Transverse colon (tissue), 4 donors: ENCODE data around the gene ART1. TPM values are rescaled to one million over a fixed set of nuclear protein-coding genes. Genes with fewer than 3 reads are reported as not detected.
"Not testable (repeated sequence)": the region's sequence is repeated elsewhere in the genome, so short reads cannot be mapped to it uniquely, and the experiment has no call there.

Experiments
- DNase-seq: peaks from one replicate; pipeline ENCODE4 v3.0.0-alpha.2; 2019
- H3K27ac ChIP-seq, 4 donors: fragments of 200-600 bp; sonication (generic); 2 replicates each; pipeline ENCODE4 v1.5.1; 2016 to 2018; ENCODE audit warnings: inconsistent platforms in 4 of 4
- H3K27me3 ChIP-seq: fragments of 200-600 bp; sonication (generic); 2 replicates; pipeline ENCODE4 v1.5.1; 2017; ENCODE audit warnings: inconsistent platforms
- H3K36me3 ChIP-seq, 4 donors: fragments of 200-600 bp; sonication (generic); 2 replicates each; pipeline ENCODE4 v1.5.1; 2017 to 2019; ENCODE audit warnings: inconsistent platforms in 4 of 4
- H3K4me1 ChIP-seq, 4 donors: fragments of 200-600 bp; sonication (generic); 2 replicates each; pipeline ENCODE4 v1.5.1; 2017 to 2020; ENCODE audit warnings: inconsistent platforms in 4 of 4
- H3K4me3 ChIP-seq, 4 donors: fragments of 200-600 bp; sonication (generic); 1 replicate in 1 of 4; 2 replicates in 3 of 4; pipeline versions ENCODE4 v1.5.1 to v1.6.1; 2017 to 2019; ENCODE audit warnings: inconsistent platforms in 4 of 4
- H3K9me3 ChIP-seq, 2 donors: fragments of 200-600 bp; sonication (generic); 2 replicates each; pipeline ENCODE4 v1.5.1; 2017 to 2019; ENCODE audit warnings: inconsistent platforms in 2 of 2
- EP300 ChIP-seq: sonication (generic); formaldehyde crosslinking; IDR thresholded peaks from one replicate; pipeline ENCODE4 v1.6.1; 2017; ENCODE audit warnings: antibody characterized with exemption, low read depth
- POLR2A ChIP-seq: fragments of 450-650 bp; IDR thresholded peaks from one replicate; pipeline ENCODE4 v1.6.1; 2016; ENCODE audit warnings: antibody characterized with exemption, mild to moderate bottlenecking, moderate library complexity
- POLR2AphosphoS5 ChIP-seq, 3 donors: sonication (generic); formaldehyde crosslinking; IDR thresholded peaks; one replicate each; pipeline ENCODE4 v1.6.1; 2016; ENCODE audit warnings: antibody characterized with exemption in 3 of 3
- WGBS, 2 donors: methylation state at CpG; one replicate each; pipeline ENCODE4 v1.1.5; 2018; ENCODE audit warnings: low coverage in 1 of 2; 5-methylcytosine and 5-hydroxymethylcytosine counted together
- in situ Hi-C, 4 donors: fragments of 200-750 bp; cut with MboI; loops; one replicate each; pipeline versions ENCODE4 v1.15.0 to v1.15.1; 2017; ENCODE audit warnings: low sequenced_read_pairs in 3 of 4, low pct_ligation_motif_present in 1 of 4, low pct_unique_long_range_greater_than_20kb in 1 of 4
- intact Hi-C: fragments of 100-400 bp; cut with DNase I; formaldehyde crosslinking; loops from one replicate; pipeline ENCODE4 v1.15.1; 2023; ENCODE audit warnings: low total_unique reads
- total RNA-seq, 4 donors: library from RNA; depleted of rRNA; stranded (reverse); fragments of >200 nt; gene quantifications; one replicate each; pipeline ENCODE4 v1.1.0, GENCODE V29; 2016
- TF ChIP-seq, protein P1 (sequence below), 5 experiments: fragments of 200-600 bp in 3 of 5; fragments of 450-650 bp in 2 of 5; sonication (generic) in 3 of 5; IDR thresholded peaks; 1 replicate in 2 of 5; 2 replicates in 3 of 5; pipeline ENCODE4 v1.5.1; 2016 to 2017; ENCODE audit warnings: antibody characterized with exemption in 5 of 5, inconsistent platforms in 3 of 5, mild to moderate bottlenecking in 2 of 5, moderate library complexity in 1 of 5

ART1 gene
- total RNA-seq, 4 donors from 2014 or later, result 3.3 to 3.7 TPM; not detected in 2

DNA sequence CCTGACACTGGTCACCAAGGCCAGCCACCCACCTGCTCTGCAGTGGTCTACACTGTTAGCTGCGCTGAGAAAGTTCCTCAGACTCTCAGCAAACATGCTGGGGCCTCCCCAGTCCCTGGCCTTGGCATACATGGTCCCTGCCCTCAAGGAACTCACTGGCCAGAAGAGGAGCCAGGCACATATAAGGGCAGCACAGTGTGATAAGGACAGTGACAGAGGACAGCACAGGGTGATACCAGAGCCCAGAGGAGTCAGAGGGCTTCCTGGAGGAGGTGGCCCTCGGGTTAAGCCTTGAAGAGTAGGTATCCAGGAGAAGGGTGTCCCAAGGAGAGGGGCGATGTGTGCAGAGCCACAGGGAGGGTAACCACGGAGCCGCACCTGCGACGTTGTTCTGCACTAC is 624 bp downstream of the ART1 start:
- 72 to 75% methylated on average over 6 to 7 of the region's 7 CpGs for WGBS, 2 donors

DNA sequence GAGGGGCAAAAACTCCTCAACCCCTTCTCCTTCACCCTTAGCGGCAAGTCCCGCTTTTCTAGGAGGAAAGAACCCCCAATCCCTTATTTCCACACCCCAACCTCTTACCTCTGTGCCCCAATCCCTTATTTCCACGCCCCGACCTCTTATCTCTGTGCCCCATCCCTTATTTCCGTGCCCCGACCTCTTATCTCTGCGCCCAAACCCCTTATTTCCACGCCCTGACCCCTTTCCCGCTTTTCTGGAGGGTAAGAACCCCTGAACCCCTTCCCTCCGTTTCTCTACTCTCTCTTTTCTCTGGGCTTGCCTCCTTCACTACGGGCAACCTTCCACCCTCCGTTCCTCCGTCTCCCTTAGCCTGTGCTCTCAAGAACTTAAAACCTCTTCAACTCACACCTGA is 3.9 kb downstream of the ART1 start:
- H3K27ac ChIP-seq, H3K9me3 ChIP-seq, H3K36me3 ChIP-seq, H3K4me3 ChIP-seq, DNase-seq, in situ Hi-C loops: not testable (repeated sequence)
- H3K27me3 ChIP-seq, result peaks cover 37% of the 10 kb centered on the region
- WGBS, 2 donors, result 54 to 83% methylated on average over 6 to 13 of the region's 13 CpGs
- H3K4me1 ChIP-seq, result peaks cover 0 to 32% (median 2%) of the 10 kb centered on the region in 4 donors
- intact Hi-C loops, result loop anchor here (5.0 kb wide), 1 partner anchor 323 kb away; no protein-coding TSS in a partner anchor

More for the DNA sequence above, 624 bp downstream of the ART1 start:
- H3K27ac ChIP-seq, result no peak overlapping the region
- DNase-seq, result no peak
- no peaks in the 10 kb centered on the region for H3K36me3 ChIP-seq
- intact Hi-C loops, result loop anchor here (5.0 kb wide), 1 partner anchor 327 kb away; no protein-coding TSS in a partner anchor
- no peak overlapping the region for H3K4me3 ChIP-seq
- no peaks in the 10 kb centered on the region for H3K9me3 ChIP-seq
- H3K27me3 ChIP-seq, result peaks cover 46% of the 10 kb centered on the region
- peaks cover 0 to 49% (median 17%) of the 10 kb centered on the region in 4 donors for H3K4me1 ChIP-seq
- TF ChIP-seq POLR2A (no peak), POLR2AphosphoS5 (IDR thresholded peaks at IDR 0.05) (no peak), EP300 (no peak)
- in situ Hi-C loops, result no loop called here

DNA sequence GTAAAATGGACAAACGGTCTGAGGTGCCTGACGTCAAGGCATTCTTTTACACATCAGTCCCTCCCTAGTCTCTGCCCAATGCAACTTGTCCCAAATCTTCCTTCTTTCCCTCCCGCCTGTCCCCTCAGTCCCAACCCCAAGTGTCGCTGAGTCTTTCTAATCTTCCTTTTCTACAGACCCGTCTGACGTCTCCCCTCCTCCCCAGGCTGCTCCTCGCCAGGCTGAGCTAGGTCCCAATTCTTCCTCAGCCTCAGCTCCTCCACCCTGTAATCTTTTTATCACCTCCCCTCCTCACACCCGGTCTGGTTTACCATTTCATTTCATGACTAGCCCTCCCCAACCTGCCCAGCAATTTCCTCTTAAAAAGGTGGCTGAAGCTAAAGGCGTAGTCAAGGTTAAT is 4.4 kb downstream of the ART1 start:
- H3K36me3 ChIP-seq, H3K4me3 ChIP-seq, DNase-seq, H3K9me3 ChIP-seq, in situ Hi-C loops, H3K27ac ChIP-seq: not testable (repeated sequence)
- H3K4me1 ChIP-seq, result peaks cover 0 to 32% (median 2%) of the 10 kb centered on the region in 4 donors
- WGBS, 2 donors, result 31% methylated on average over 9 of the region's 9 CpGs; no CpG with 5 or more reads in 1 of the 2 donors
- H3K27me3 ChIP-seq, result peaks cover 34% of the 10 kb centered on the region
- intact Hi-C loops, result loop anchor here (5.0 kb wide), 1 partner anchor 323 kb away; no protein-coding TSS in a partner anchor

DNA sequence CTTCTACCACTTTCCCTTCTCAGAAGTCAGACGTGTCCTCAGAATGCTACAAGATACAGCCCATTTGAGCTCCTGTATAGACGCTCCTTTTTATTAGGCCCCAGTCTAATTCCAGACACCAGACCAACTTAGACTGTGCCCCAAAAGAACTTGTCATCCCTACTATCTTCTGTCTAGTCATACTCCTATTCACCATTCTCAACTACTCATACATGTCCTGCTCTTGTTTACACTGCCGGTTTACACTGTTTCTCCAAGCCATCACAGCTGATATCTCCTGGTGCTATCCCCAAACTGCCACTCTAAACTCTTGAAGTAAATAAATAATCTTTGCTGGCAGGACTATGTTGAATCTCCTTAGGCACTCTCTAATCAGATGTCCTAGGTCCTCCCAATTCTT is 7.6 kb downstream of the ART1 start:
- 47 to 74% methylated on average over 3 of the region's 3 CpGs for WGBS, 2 donors
- H3K36me3 ChIP-seq, H3K9me3 ChIP-seq, H3K27ac ChIP-seq, in situ Hi-C loops, H3K4me3 ChIP-seq, DNase-seq, intact Hi-C loops: not testable (repeated sequence)
- Histone ChIP-seq H3K4me1 (peaks cover 0 to 15% (median 0%) of the 10 kb centered on the region in 4 donors), H3K27me3 (peaks cover 24% of the 10 kb centered on the region)

GRCh38 chr11:3655547-3655946 is 10.6 kb downstream of the ART1 start:
- DNase-seq, result no peak
- Histone ChIP-seq H3K27me3 (peaks cover 5% of the 10 kb centered on the region), H3K27ac (no peak overlapping the region), H3K36me3 (no peaks in the 10 kb centered on the region), H3K4me3 (no peak overlapping the region), H3K4me1 (no peaks in the 10 kb centered on the region), H3K9me3 (no peaks in the 10 kb centered on the region)
- in situ Hi-C loops, result no loop called here
- no peak for TF ChIP-seq POLR2AphosphoS5 (IDR thresholded peaks at IDR 0.05)
- TF ChIP-seq POLR2A, result no peak
- TF ChIP-seq EP300, result no peak
- TF ChIP-seq, protein P1, sequence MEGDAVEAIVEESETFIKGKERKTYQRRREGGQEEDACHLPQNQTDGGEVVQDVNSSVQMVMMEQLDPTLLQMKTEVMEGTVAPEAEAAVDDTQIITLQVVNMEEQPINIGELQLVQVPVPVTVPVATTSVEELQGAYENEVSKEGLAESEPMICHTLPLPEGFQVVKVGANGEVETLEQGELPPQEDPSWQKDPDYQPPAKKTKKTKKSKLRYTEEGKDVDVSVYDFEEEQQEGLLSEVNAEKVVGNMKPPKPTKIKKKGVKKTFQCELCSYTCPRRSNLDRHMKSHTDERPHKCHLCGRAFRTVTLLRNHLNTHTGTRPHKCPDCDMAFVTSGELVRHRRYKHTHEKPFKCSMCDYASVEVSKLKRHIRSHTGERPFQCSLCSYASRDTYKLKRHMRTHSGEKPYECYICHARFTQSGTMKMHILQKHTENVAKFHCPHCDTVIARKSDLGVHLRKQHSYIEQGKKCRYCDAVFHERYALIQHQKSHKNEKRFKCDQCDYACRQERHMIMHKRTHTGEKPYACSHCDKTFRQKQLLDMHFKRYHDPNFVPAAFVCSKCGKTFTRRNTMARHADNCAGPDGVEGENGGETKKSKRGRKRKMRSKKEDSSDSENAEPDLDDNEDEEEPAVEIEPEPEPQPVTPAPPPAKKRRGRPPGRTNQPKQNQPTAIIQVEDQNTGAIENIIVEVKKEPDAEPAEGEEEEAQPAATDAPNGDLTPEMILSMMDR (IDR thresholded peaks at IDR 0.05), result no peak
- intact Hi-C loops, result no loop called here
- 80 to 88% methylated on average over 1 to 3 of the region's 3 CpGs for WGBS, 2 donors

DNA sequence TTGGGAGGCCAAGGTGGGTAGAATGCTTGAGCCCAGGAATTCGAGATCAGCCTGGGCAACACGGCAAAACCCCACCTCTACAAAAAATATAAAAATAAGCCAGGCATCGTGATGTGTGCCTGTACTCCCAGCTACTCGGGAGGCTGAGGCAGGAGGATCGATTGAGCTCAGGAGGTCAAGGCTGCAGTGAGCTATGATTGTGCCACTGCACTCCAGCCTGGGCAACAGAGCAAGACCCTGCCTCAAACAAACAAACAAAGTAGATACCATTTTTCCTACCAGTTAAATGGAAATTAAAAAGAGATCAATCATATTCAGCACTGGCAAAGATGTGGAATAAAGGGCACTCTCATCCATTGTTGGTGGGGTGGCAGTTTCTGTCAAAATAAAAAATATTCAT is 12.4 kb downstream of the ART1 start:
- in situ Hi-C loops, result not testable (repeated sequence)
- WGBS, 2 donors, result 27 to 73% methylated on average over 3 to 5 of the region's 5 CpGs

DNA sequence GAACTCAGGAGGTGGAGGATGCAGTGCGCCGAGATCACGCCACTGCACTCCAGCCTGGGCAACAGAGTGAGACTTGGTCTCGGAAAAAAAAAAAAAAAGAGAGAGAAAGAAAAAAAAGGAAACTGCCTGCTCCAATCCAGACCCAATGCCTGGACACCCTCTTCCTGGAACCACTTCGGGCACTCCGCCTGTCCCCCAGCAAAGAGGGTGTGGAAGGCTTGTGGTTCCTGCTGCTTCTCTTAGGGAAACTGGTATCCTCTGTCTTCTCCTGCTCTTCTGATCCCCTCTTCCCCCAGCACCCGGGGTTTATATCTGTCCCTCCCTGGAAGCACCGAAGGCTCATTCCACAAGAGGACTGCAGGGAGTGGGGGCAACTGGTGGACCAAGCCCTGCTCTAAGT is 13.3 kb downstream of the ART1 start:
- no peak for DNase-seq
- Histone ChIP-seq H3K27me3 (peaks cover 5% of the 10 kb centered on the region), H3K4me1 (no peaks in the 10 kb centered on the region), H3K4me3 (no peak overlapping the region), H3K36me3 (no peaks in the 10 kb centered on the region), H3K9me3 (no peaks in the 10 kb centered on the region), H3K27ac (no peak overlapping the region)
- intact Hi-C loops (no loop called here), in situ Hi-C loops (no loop called here)
- no peak for TF ChIP-seq EP300
- no peak for TF ChIP-seq POLR2AphosphoS5 (IDR thresholded peaks at IDR 0.05)
- TF ChIP-seq, protein P1 (IDR thresholded peaks at IDR 0.05), result no peak
- TF ChIP-seq POLR2A, result no peak
- WGBS, 2 donors, result 84 to 90% methylated on average over 2 to 8 of the region's 8 CpGs

More for the DNA sequence above, 12.4 kb downstream of the ART1 start:
- H3K27me3 ChIP-seq, H3K9me3 ChIP-seq, H3K27ac ChIP-seq, H3K36me3 ChIP-seq, H3K4me3 ChIP-seq, DNase-seq, intact Hi-C loops, H3K4me1 ChIP-seq: not testable (repeated sequence)
